Measurements from ENCODE around the gene GPT2.

DNA sequence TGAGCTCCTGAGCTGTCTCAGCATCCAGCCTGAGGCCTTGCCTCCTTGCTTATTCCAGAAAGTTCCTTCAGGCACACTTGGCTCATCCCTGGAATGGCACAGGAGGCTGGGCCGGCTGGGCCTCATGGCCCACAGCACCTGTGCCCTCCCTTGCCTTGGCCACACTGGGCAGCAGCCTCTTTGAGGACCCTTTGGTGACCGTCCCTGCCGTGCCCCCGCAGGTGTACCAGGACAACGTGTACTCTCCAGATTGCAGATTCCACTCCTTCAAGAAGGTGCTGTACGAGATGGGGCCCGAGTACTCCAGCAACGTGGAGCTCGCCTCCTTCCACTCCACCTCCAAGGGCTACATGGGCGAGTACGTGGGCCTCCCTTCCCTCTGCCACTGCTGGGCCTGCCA, 34.2 kb downstream of the GPT2 start:
- TF ChIP-seq, protein P1, sequence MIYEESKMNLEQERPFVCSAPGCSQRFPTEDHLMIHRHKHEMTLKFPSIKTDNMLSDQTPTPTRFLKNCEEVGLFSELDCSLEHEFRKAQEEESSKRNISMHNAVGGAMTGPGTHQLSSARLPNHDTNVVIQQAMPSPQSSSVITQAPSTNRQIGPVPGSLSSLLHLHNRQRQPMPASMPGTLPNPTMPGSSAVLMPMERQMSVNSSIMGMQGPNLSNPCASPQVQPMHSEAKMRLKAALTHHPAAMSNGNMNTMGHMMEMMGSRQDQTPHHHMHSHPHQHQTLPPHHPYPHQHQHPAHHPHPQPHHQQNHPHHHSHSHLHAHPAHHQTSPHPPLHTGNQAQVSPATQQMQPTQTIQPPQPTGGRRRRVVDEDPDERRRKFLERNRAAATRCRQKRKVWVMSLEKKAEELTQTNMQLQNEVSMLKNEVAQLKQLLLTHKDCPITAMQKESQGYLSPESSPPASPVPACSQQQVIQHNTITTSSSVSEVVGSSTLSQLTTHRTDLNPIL (CRISPR knock-in tag; IDR thresholded peaks at IDR 0.05; ENCODE audit: low read depth) = no peak
- TF ChIP-seq, protein P2, sequence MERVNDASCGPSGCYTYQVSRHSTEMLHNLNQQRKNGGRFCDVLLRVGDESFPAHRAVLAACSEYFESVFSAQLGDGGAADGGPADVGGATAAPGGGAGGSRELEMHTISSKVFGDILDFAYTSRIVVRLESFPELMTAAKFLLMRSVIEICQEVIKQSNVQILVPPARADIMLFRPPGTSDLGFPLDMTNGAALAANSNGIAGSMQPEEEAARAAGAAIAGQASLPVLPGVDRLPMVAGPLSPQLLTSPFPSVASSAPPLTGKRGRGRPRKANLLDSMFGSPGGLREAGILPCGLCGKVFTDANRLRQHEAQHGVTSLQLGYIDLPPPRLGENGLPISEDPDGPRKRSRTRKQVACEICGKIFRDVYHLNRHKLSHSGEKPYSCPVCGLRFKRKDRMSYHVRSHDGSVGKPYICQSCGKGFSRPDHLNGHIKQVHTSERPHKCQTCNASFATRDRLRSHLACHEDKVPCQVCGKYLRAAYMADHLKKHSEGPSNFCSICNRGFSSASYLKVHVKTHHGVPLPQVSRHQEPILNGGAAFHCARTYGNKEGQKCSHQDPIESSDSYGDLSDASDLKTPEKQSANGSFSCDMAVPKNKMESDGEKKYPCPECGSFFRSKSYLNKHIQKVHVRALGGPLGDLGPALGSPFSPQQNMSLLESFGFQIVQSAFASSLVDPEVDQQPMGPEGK (CRISPR knock-in tag; IDR thresholded peaks at IDR 0.05; ENCODE audit: borderline replicate concordance) = no peak
- TF ChIP-seq TOX (CRISPR knock-in tag; IDR thresholded peaks at IDR 0.05; ENCODE audit: borderline replicate concordance) = no peak
- no peak for TF ChIP-seq ZNF565 (CRISPR knock-in tag; conservative IDR thresholded peaks at IDR 0.05; ENCODE audit: low read depth)
- TF ChIP-seq, protein P3, sequence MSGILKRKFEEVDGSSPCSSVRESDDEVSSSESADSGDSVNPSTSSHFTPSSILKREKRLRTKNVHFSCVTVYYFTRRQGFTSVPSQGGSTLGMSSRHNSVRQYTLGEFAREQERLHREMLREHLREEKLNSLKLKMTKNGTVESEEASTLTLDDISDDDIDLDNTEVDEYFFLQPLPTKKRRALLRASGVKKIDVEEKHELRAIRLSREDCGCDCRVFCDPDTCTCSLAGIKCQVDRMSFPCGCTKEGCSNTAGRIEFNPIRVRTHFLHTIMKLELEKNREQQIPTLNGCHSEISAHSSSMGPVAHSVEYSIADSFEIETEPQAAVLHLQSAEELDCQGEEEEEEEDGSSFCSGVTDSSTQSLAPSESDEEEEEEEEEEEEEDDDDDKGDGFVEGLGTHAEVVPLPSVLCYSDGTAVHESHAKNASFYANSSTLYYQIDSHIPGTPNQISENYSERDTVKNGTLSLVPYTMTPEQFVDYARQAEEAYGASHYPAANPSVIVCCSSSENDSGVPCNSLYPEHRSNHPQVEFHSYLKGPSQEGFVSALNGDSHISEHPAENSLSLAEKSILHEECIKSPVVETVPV (CRISPR knock-in tag; IDR thresholded peaks at IDR 0.05) = no peak
- TF ChIP-seq, protein P4, sequence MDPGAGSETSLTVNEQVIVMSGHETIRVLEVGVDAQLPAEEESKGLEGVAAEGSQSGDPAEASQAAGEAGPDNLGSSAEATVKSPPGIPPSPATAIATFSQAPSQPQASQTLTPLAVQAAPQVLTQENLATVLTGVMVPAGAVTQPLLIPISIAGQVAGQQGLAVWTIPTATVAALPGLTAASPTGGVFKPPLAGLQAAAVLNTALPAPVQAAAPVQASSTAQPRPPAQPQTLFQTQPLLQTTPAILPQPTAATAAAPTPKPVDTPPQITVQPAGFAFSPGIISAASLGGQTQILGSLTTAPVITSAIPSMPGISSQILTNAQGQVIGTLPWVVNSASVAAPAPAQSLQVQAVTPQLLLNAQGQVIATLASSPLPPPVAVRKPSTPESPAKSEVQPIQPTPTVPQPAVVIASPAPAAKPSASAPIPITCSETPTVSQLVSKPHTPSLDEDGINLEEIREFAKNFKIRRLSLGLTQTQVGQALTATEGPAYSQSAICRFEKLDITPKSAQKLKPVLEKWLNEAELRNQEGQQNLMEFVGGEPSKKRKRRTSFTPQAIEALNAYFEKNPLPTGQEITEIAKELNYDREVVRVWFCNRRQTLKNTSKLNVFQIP (CRISPR knock-in tag; IDR thresholded peaks at IDR 0.05; ENCODE audit: borderline replicate concordance, low read depth) = no peak
- TF ChIP-seq TCF4 (CRISPR knock-in tag; IDR thresholded peaks at IDR 0.05; ENCODE audit: borderline replicate concordance) = no peak
- no peak for TF ChIP-seq RARB (CRISPR knock-in tag; IDR thresholded peaks at IDR 0.05)
- no peak for TF ChIP-seq ZC3H10 (CRISPR knock-in tag; IDR thresholded peaks at IDR 0.05)
- TF ChIP-seq, protein P5, sequence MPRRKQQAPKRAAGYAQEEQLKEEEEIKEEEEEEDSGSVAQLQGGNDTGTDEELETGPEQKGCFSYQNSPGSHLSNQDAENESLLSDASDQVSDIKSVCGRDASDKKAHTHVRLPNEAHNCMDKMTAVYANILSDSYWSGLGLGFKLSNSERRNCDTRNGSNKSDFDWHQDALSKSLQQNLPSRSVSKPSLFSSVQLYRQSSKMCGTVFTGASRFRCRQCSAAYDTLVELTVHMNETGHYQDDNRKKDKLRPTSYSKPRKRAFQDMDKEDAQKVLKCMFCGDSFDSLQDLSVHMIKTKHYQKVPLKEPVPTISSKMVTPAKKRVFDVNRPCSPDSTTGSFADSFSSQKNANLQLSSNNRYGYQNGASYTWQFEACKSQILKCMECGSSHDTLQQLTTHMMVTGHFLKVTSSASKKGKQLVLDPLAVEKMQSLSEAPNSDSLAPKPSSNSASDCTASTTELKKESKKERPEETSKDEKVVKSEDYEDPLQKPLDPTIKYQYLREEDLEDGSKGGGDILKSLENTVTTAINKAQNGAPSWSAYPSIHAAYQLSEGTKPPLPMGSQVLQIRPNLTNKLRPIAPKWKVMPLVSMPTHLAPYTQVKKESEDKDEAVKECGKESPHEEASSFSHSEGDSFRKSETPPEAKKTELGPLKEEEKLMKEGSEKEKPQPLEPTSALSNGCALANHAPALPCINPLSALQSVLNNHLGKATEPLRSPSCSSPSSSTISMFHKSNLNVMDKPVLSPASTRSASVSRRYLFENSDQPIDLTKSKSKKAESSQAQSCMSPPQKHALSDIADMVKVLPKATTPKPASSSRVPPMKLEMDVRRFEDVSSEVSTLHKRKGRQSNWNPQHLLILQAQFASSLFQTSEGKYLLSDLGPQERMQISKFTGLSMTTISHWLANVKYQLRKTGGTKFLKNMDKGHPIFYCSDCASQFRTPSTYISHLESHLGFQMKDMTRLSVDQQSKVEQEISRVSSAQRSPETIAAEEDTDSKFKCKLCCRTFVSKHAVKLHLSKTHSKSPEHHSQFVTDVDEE (CRISPR knock-in tag; IDR thresholded peaks at IDR 0.05) = no peak
- TF ChIP-seq SNAI2 (CRISPR knock-in tag; IDR thresholded peaks at IDR 0.05) = no peak
- TF ChIP-seq OSR1 (CRISPR knock-in tag; IDR thresholded peaks at IDR 0.05) = no peak
- no peak for TF ChIP-seq ARNTL (CRISPR knock-in tag; IDR thresholded peaks at IDR 0.05; ENCODE audit: borderline replicate concordance, low read depth)
- no peak for TF ChIP-seq ISL1 (CRISPR knock-in tag; IDR thresholded peaks at IDR 0.05)
